GM21528 (cell line): ENCODE data around the gene PHB1.

Source experiments
- ATAC-seq: cut with Tn5 transposase; IDR thresholded peaks from one replicate; pipeline ENCODE4 v1.9.1; 2021; ENCODE audit warnings: mild to moderate bottlenecking, moderate library complexity; ENCODE audit not compliant: unreplicated experiment, low FRiP score

Gene PHB1

GRCh38 chr17:49414622-49415350 is at the start of gene PHB1:
Gene PHB1 (minus strand): TSS chr17:49414882. CDS start chr17:49413264, 1,618 bp downstream.
- ATAC-seq, result peak; percentile 97

- no peak for ATAC-seq
Observed at GRCh38 chr17:49464049-49464448, 49.4 kb upstream of the PHB1 start.

DNA sequence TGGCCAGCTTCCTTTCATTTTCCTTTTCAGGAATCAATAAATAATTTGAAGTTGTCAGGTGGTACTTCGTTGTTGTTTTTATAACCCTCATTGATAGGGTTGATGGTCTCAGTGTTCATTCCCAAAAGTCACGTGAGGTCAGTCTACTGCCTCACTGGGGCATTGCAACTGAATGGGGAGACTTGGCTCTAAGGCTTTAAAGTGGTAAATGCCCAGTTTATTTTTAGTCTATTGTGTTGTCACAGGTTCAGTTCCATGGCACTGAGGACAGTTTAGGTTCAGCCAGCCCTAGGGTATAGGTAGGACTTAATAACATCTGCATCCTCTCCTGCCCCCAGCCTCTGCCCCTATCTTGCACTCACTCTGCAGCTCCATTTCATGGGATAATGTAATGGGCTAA is 46.9 kb upstream of the PHB1 start:
- no peak for ATAC-seq

- no peak for ATAC-seq
Observed at GRCh38 chr17:49460401-49460800, 45.7 kb upstream of the PHB1 start.

DNA sequence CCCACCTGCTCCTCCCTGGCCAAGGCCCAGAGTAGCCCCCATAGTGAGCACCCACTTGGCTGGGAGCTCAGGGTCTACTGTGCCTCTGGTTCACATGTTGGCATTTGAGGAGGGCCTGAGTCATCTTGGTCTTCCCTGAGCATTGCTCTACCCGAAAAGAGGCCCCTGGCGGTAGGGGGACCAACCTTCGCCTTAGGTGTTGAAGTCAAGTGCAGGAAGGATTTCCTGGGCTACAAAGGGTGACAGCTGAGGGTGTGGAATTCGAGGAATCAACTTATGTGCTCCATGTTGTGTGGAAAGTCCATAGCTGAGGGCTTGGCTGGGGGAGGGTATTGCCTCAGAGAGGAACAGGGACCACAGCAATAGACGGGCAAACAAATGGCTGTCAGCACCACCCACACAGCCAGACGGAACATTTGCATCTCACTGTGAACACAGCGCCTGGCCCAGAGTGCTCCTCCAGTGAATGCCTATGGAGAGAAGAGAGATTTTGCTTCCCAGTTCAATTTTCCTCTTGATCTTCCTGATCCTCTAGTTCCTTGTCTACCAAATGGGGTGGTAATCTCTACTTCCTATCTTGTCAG is 44.8 kb upstream of the PHB1 start:
- no peak for ATAC-seq

GRCh38 chr17:49457564-49458535 is 43.2 kb upstream of the PHB1 start:
- ATAC-seq, result no peak

GRCh38 chr17:49456183-49456965 is 41.7 kb upstream of the PHB1 start:
- ATAC-seq, result no peak

GRCh38 chr17:49455272-49455861 is 40.7 kb upstream of the PHB1 start:
- ATAC-seq, result no peak

GRCh38 chr17:49454050-49454449 is 39.4 kb upstream of the PHB1 start:
- ATAC-seq, result no peak

DNA sequence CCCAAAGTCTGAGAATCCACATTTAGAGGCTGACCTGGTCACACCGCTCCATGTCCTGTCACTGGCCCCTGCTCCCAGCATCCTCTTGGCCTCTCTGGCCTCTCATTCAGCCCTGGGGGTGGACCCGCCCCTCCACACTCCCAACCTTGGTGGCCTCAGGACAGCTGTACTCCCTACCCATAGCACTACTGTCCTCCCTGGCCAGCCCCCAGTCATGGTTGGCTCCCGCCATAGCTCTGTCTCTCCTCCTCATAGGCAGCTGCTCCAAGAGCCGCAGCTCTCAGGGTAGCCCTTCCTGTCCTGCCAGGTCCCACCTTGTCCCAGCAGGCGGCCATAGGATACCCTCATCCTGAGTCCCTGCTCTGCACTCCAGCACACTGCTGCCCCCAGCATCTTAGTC is 38.0 kb upstream of the PHB1 start:
- ATAC-seq, result no peak

DNA sequence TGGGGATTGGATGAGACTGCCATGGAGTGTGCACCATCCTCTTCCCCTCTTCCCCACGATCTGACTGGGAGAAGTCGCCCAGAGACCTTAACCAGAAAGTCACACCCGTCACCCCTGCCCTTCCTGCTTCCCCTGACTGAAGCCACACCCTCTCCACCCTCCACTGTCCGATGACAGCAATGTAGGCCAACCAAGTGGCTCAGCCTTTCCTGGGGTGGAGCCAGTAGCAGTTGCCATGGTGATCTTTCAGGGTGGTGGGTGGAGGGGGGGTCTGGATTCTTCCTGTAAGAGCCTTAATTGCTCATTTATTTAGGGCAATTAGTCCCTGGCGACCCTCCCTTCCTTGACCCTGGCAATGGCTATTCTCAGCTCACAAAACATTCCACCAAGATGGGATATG is 37.5 kb upstream of the PHB1 start:
- no peak for ATAC-seq

DNA sequence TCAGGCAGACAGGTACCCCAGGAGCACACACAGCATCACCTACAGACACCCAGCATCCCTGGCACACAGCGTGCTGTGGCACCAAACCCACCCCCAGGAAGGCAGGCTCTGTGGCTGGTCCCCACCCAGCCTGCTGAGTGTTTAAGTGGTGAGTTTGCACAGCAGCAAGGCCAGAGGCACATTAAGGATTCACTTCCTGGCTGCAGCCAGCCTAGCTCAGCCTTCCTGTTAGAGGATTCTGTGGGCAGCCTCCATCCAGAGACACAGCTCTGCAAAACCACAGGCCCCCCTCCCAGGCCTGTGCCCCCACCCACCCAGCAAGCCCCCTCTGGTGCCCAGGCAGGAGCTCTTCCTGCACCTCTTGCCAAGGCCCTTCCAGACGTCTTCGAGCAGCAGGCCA is 36.1 kb upstream of the PHB1 start:
- no peak for ATAC-seq

- ATAC-seq, result no peak
Observed at GRCh38 chr17:49450181-49450580, 35.5 kb upstream of the PHB1 start.

GRCh38 chr17:49447628-49448302 is 33.1 kb upstream of the PHB1 start:
- no peak for ATAC-seq

DNA sequence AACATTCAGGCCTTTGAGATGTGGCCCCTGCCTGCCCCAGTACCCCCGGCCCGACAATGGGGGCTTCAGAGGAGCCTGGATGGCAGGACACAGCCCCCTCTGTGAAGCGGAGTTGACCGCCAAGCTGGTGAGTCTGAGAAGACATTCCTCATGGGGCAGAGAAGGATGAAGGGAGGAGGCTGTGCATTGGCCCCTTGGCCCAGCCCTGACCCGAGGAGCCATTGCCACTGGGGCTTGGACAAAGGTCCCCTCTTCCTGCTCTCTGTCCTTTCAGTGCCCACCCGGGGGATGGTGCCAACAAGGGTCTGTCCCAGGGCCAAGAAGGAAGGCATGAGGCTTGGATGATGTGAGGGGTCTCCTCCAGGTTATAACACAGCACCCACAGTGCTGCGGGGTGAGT is 30.9 kb upstream of the PHB1 start:
- no peak for ATAC-seq

DNA sequence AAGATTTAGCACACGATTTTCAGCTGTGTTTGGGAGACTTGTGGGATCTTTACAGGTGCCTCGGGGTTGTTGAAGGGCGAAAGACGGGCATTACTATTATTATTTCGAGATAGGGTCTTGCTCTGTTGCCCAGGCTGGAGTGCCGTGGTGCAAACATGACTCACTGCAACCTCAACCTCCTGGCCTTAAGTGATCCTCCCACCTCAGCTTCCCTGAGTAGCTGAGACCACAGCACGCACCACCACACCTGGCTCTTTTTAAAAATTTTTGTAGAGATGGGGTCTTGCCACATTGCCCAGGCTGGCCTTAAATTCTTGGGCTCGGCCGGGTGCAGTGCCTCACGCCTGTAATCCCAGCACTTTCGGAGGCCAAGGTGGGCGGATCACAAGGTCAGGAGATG is 29.7 kb upstream of the PHB1 start:
- no peak for ATAC-seq

GRCh38 chr17:49443862-49444261 is 29.2 kb upstream of the PHB1 start:
- no peak for ATAC-seq

- ATAC-seq, result no peak
Observed at GRCh38 chr17:49442041-49442440, 27.4 kb upstream of the PHB1 start.

- ATAC-seq, result no peak
Observed at GRCh38 chr17:49441578-49441977, 26.9 kb upstream of the PHB1 start.

DNA sequence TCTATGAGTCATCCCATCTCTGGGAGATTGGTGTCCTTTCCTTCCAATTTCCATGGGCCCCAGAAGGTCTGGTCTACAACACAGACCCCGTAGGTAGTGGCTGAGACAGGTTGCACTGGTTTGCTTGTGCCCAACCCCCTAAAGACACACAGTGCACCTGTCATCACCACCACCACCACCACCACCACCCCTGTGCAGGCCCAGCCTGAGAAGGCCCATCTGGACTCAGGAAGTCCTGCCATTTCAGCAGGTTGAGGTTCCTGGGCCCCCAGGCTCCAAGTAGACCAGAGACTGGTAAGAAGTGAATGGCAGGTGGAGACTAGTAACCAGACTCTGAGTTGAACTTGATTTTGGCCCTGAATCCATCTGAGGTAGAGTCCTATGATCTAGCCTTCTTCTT is 25.9 kb upstream of the PHB1 start:
- ATAC-seq, result no peak
